Activated naive CD8-positive, alpha-beta T cell treated with anti-CD3 and anti-CD28 coated beads, Interleukin-2, amount 50 U/mL, for 16 hours (primary cell): ENCODE data around the gene NEUROG2.

ENCODE experiments used
- DNase-seq: peaks from one replicate; pipeline ENCODE4 v3.0.0-alpha.2; 2020; ENCODE audit warnings: low read depth, low spot score

NEUROG2 gene

GRCh38 chr4:112521123-112522023 is 5.4 kb upstream of the NEUROG2 start:
- no peak for DNase-seq

- no peak for DNase-seq
Observed at GRCh38 chr4:112520598-112521122, 4.7 kb upstream of the NEUROG2 start.

- no peak for DNase-seq
Observed at GRCh38 chr4:112519689-112520597, 4.0 kb upstream of the NEUROG2 start.

GRCh38 chr4:112518675-112519074 is 2.7 kb upstream of the NEUROG2 start:
- DNase-seq, result no peak

GRCh38 chr4:112517911-112518310 is 1.9 kb upstream of the NEUROG2 start:
- no peak for DNase-seq

- no peak for DNase-seq
Observed at GRCh38 chr4:112517067-112517634, 1.2 kb upstream of the NEUROG2 start.

GRCh38 chr4:112516471-112517066 is 589 bp upstream of the NEUROG2 start:
- DNase-seq, result no peak

GRCh38 chr4:112515198-112516065 is 548 bp downstream of the NEUROG2 start:
- no peak for DNase-seq

- DNase-seq, result no peak
Observed at GRCh38 chr4:112514647-112515197, 1.3 kb downstream of the NEUROG2 start.

- no peak for DNase-seq
Observed at GRCh38 chr4:112513971-112514646, 1.9 kb downstream of the NEUROG2 start.

GRCh38 chr4:112511803-112512118 is 4.2 kb downstream of the NEUROG2 start:
- DNase-seq, result no peak

- no peak for DNase-seq
Observed at GRCh38 chr4:112511093-112511802, 4.7 kb downstream of the NEUROG2 start.

GRCh38 chr4:112510291-112511092 is 5.5 kb downstream of the NEUROG2 start:
- DNase-seq, result no peak

GRCh38 chr4:112509243-112510141 is 6.5 kb downstream of the NEUROG2 start:
- DNase-seq, result no peak

- DNase-seq, result no peak
Observed at GRCh38 chr4:112508356-112508755, 7.6 kb downstream of the NEUROG2 start.

- DNase-seq, result no peak
Observed at GRCh38 chr4:112504807-112505206, 11.2 kb downstream of the NEUROG2 start.

- DNase-seq, result no peak
Observed at GRCh38 chr4:112502871-112503270, 13.1 kb downstream of the NEUROG2 start.
